Mononuclear cell (primary cell): ENCODE data around the gene DNAJC11. TPM values are rescaled to one million over a fixed set of nuclear protein-coding genes. Genes with fewer than 3 reads are reported as not detected.
"Not testable (repeated sequence)": the region's sequence is repeated elsewhere in the genome, so short reads cannot be mapped to it uniquely, and the experiment has no call there.

Experiments
- H3K27me3 ChIP-seq: 2 replicates; pipeline ENCODE4 v1.6.0; 2011; ENCODE audit warnings: low read length, control low read depth; ENCODE audit not compliant: insufficient read depth
- H3K4me1 ChIP-seq: 2 replicates; pipeline ENCODE4 v1.5.1; 2011; ENCODE audit warnings: mild to moderate bottlenecking, low read length, control low read depth; ENCODE audit not compliant: insufficient read depth
- H3K4me3 ChIP-seq: 2 replicates; pipeline ENCODE4 v1.5.1; 2011; ENCODE audit warnings: mild to moderate bottlenecking, low read length, moderate library complexity
- H3K9me3 ChIP-seq: 2 replicates; pipeline ENCODE4 v1.5.1; 2011; ENCODE audit warnings: low read depth, mild to moderate bottlenecking, control low read depth, low read length
- total RNA-seq: library from RNA; depleted of rRNA; stranded (reverse); fragments of >200 nt; gene quantifications from one replicate; pipeline ENCODE4 v1.2.3, GENCODE V29; 2012

DNAJC11 gene
- total RNA-seq, 1 donor: 17.3 TPM

GRCh38 chr1:6612641-6613360 lies 88.8 kb downstream of the DNAJC11 start:
- no peaks in the 10 kb centered on the region for H3K27me3 ChIP-seq
- no peaks in the 10 kb centered on the region for H3K9me3 ChIP-seq
- H3K4me3 ChIP-seq: peak overlapping the region; percentile 67
- H3K4me1 ChIP-seq: peaks cover 15% of the 10 kb centered on the region

GRCh38 chr1:6603915-6604558 lies 97.6 kb downstream of the DNAJC11 start:
- Histone ChIP-seq H3K9me3 (no peaks in the 10 kb centered on the region), H3K4me1 (peaks cover 34% of the 10 kb centered on the region), H3K27me3 (no peaks in the 10 kb centered on the region), H3K4me3 (peak overlapping the region; percentile 84)

- peaks cover 40% of the 10 kb centered on the region for H3K4me1 ChIP-seq
- peak overlapping the region; percentile 84 for H3K4me3 ChIP-seq
- H3K9me3 ChIP-seq: no peaks in the 10 kb centered on the region
These were observed 98.2 kb downstream of the DNAJC11 start for GRCh38 chr1:6603238-6603914.

GRCh38 chr1:6602669-6603237 lies 98.9 kb downstream of the DNAJC11 start, which contains the start of gene KLHL21:
TSS of gene KLHL21 (minus strand) at chr1:6602869. CDS start at chr1:6602817, 52 bp downstream.
- Histone ChIP-seq H3K4me3 (peak within 1 kb of the TSS; percentile 84), H3K9me3 (no peaks in the 10 kb centered on the region), H3K4me1 (peaks cover 47% of the 10 kb centered on the region)

More at GRCh38 chr1:6603238-6603914, 98.2 kb downstream of the DNAJC11 start:
- no peaks in the 10 kb centered on the region for H3K27me3 ChIP-seq

GRCh38 chr1:6601923-6602668 lies 99.5 kb downstream of the DNAJC11 start:
- Histone ChIP-seq H3K9me3 (no peaks in the 10 kb centered on the region), H3K4me3 (peak overlapping the region; percentile 84), H3K27me3 (no peaks in the 10 kb centered on the region), H3K4me1 (peaks cover 53% of the 10 kb centered on the region)

More at GRCh38 chr1:6602669-6603237, 98.9 kb downstream of the DNAJC11 start, which contains the start of gene KLHL21:
- no peaks in the 10 kb centered on the region for H3K27me3 ChIP-seq

- peak overlapping the region; percentile 84 for H3K4me3 ChIP-seq
- H3K27me3 ChIP-seq: no peaks in the 10 kb centered on the region
- no peaks in the 10 kb centered on the region for H3K9me3 ChIP-seq
- peaks cover 56% of the 10 kb centered on the region for H3K4me1 ChIP-seq
These were observed 100.3 kb downstream of the DNAJC11 start for GRCh38 chr1:6601049-6601922.

- Histone ChIP-seq H3K27me3 (no peaks in the 10 kb centered on the region), H3K9me3 (no peaks in the 10 kb centered on the region), H3K4me3 (peak overlapping the region; percentile 84), H3K4me1 (peaks cover 56% of the 10 kb centered on the region)
These were observed 101.1 kb downstream of the DNAJC11 start for GRCh38 chr1:6600410-6601048.

- not testable (repeated sequence) for H3K27me3 ChIP-seq, H3K9me3 ChIP-seq
- peaks cover 56% of the 10 kb centered on the region for H3K4me1 ChIP-seq
- H3K4me3 ChIP-seq: peak overlapping the region; percentile 84
These were observed 101.6 kb downstream of the DNAJC11 start for GRCh38 chr1:6599991-6600390.

- Histone ChIP-seq H3K4me1 (peaks cover 50% of the 10 kb centered on the region), H3K4me3 (peak overlapping the region; percentile 84), H3K9me3 (no peaks in the 10 kb centered on the region), H3K27me3 (no peaks in the 10 kb centered on the region)
These were observed 102.3 kb downstream of the DNAJC11 start for GRCh38 chr1:6599141-6599975.

- H3K4me1 ChIP-seq: peaks cover 43% of the 10 kb centered on the region
- no peak overlapping the region for H3K4me3 ChIP-seq
- H3K27me3 ChIP-seq: no peaks in the 10 kb centered on the region
- H3K9me3 ChIP-seq: no peaks in the 10 kb centered on the region
These were observed 103.9 kb downstream of the DNAJC11 start for GRCh38 chr1:6597777-6598131.

- Histone ChIP-seq H3K4me1 (peaks cover 49% of the 10 kb centered on the region), H3K9me3 (no peaks in the 10 kb centered on the region), H3K4me3 (no peak overlapping the region), H3K27me3 (no peaks in the 10 kb centered on the region)
These were observed 104.5 kb downstream of the DNAJC11 start for GRCh38 chr1:6596886-6597776.

GRCh38 chr1:6596351-6596750 lies 105.3 kb downstream of the DNAJC11 start:
- H3K4me1 ChIP-seq: peaks cover 57% of the 10 kb centered on the region
- H3K9me3 ChIP-seq: no peaks in the 10 kb centered on the region
- H3K27me3 ChIP-seq: no peaks in the 10 kb centered on the region
- H3K4me3 ChIP-seq: no peak overlapping the region
